Measurements from ENCODE around the gene LNPEP.

The LNPEP gene

DNA sequence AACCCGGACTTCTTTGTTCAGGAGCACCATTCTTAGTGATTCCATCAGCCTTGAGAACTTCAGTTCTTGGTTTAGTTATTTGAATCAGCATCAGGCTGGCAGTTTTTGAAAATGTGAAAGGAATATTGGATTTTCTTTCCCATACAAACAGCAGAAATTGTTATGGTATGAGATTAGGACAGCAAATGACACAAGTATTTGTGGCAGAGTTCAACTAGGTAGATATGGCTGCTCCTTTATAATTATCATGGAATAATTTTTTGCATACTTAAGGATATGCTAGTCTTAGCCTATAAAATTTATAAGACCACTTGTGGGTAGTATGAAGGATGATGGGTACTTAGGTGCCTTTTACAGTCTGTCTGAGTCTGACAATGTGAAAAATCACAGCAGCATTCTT is 34.0 kb upstream of the LNPEP start:
- no peaks in the 10 kb centered on the region for H3K27me3 ChIP-seq (replicated peaks; ENCODE audit: control insufficient read depth, insufficient read depth, low read length)
- H3K4me3 ChIP-seq (replicated peaks; ENCODE audit: low read depth, low read length), result no peak overlapping the region
- peaks cover 6% of the 10 kb centered on the region for H3K36me3 ChIP-seq (ENCODE audit: control insufficient read depth, insufficient read depth, low read length)
- TF ChIP-seq, protein P1, sequence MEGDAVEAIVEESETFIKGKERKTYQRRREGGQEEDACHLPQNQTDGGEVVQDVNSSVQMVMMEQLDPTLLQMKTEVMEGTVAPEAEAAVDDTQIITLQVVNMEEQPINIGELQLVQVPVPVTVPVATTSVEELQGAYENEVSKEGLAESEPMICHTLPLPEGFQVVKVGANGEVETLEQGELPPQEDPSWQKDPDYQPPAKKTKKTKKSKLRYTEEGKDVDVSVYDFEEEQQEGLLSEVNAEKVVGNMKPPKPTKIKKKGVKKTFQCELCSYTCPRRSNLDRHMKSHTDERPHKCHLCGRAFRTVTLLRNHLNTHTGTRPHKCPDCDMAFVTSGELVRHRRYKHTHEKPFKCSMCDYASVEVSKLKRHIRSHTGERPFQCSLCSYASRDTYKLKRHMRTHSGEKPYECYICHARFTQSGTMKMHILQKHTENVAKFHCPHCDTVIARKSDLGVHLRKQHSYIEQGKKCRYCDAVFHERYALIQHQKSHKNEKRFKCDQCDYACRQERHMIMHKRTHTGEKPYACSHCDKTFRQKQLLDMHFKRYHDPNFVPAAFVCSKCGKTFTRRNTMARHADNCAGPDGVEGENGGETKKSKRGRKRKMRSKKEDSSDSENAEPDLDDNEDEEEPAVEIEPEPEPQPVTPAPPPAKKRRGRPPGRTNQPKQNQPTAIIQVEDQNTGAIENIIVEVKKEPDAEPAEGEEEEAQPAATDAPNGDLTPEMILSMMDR (IDR thresholded peaks at IDR 0.05; ENCODE audit: insufficient read depth, low read length, poor library complexity, severe bottlenecking), result no peak
- DNase-seq (ENCODE audit: extremely low read depth, insufficient read length), result no peak

DNA sequence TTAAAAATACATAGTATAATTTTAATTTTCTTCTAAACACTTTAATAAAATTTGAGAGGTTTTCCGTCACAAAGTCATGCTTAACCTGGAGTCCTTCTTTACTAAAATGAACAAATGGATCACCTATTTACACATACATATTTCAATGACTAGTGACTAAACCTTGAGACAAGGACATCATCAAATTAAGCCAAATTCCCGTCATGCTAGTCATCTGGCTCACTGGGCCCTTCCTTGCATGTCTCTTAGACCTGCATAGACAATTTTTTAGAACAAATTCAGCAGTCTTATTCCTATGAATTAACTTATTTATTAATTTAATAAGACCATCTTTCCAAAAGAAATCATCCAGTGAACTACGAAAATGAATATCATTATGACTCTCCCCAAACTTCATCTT is 33.0 kb upstream of the LNPEP start:
- no peak for DNase-seq (ENCODE audit: extremely low read depth, insufficient read length)
- H3K27me3 ChIP-seq (replicated peaks; ENCODE audit: control insufficient read depth, insufficient read depth, low read length), result no peaks in the 10 kb centered on the region
- H3K4me3 ChIP-seq (replicated peaks; ENCODE audit: low read depth, low read length), result no peak overlapping the region
- peaks cover 6% of the 10 kb centered on the region for H3K36me3 ChIP-seq (ENCODE audit: control insufficient read depth, insufficient read depth, low read length)
- TF ChIP-seq, protein P1 (IDR thresholded peaks at IDR 0.05; ENCODE audit: insufficient read depth, low read length, poor library complexity, severe bottlenecking), result no peak

DNA sequence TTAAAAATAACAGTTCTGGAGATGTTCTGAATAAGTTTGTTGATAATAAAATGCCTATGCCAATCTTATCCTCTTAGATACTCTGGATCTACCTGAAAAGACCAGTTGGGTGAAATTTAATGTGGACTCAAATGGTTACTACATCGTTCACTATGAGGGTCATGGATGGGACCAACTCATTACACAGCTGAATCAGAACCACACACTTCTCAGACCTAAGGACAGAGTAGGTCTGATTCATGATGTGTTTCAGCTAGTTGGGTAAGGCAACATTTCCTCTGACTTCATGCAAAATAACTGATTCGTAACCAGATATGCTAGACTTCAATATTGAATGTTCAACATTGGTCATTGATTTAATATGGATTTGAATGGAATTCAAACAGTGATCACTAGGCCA is 32.6 kb upstream of the LNPEP start:
- Histone ChIP-seq H3K4me3 (replicated peaks; ENCODE audit: low read depth, low read length) (no peak overlapping the region), H3K27me3 (replicated peaks; ENCODE audit: control insufficient read depth, insufficient read depth, low read length) (no peaks in the 10 kb centered on the region), H3K36me3 (ENCODE audit: control insufficient read depth, insufficient read depth, low read length) (peaks cover 6% of the 10 kb centered on the region)
- TF ChIP-seq, protein P1 (IDR thresholded peaks at IDR 0.05; ENCODE audit: insufficient read depth, low read length, poor library complexity, severe bottlenecking), result no peak
- no peak for DNase-seq (ENCODE audit: extremely low read depth, insufficient read length)

DNA sequence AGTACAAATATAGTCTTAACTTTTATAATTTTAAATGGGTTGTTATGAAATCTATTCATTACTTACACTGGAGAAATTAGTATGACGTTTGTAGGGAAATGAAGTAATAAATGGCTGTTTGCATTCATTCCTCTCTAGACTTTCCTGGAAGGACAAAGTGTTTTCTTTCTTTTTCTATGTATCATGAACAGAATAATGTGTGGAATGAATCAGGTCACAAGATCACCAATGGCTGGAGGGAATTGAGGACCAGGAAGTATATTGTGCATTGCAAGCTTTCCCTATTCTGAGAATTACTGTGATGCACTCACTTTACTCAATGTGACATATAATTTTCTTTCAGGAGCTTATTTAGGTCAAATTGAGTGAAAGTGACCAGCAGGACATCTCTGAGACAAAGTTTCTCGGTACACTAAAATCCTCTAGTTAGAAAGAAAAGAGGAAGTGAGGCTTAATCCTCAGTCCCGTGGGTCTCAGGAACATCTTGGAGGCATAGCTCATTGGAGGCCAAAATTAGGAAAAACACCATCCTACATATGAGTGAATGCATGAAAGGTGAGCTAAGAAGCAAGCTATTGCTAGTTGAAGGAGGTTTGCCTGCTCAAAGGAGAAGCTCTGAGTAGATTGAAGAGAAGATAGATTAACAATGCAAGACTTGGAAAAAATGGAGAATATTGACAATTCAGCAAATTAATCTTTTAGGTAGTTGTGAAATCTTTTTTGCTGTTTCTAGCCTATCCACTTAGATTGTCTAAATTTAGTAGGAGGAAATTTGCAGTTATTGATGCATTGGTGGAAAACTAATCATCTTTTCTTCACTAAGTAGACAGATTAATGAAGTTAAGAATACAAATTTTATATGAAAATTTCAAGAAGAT is 31.6 kb upstream of the LNPEP start:
- Histone ChIP-seq H3K4me3 (replicated peaks; ENCODE audit: low read depth, low read length) (no peak overlapping the region), H3K36me3 (ENCODE audit: control insufficient read depth, insufficient read depth, low read length) (peaks cover 6% of the 10 kb centered on the region), H3K27me3 (replicated peaks; ENCODE audit: control insufficient read depth, insufficient read depth, low read length) (no peaks in the 10 kb centered on the region)
- DNase-seq (ENCODE audit: extremely low read depth, insufficient read length), result no peak
- TF ChIP-seq, protein P1 (IDR thresholded peaks at IDR 0.05; ENCODE audit: insufficient read depth, low read length, poor library complexity, severe bottlenecking), result no peak

DNA sequence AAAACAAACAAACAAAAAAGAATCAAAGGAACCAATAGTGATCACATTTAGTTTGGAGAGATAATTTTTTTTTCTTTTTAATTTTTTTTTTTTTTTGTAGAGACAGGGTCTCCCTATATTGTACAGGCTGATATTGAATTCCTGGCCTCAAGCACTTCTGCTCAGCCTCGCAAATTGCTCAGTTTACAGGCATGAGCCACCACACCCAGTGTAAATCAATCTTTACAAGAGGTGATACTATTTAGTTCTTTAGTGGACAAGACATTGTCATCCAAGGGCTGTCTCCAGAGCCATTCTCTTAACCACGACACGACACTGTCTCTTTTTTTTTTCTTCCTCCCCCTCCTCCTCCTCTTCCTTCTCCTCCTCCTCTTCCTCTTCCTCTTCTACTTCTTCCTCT is 30.0 kb upstream of the LNPEP start:
- TF ChIP-seq, protein P1 (IDR thresholded peaks at IDR 0.05; ENCODE audit: insufficient read depth, low read length, poor library complexity, severe bottlenecking), result no peak
- DNase-seq (ENCODE audit: extremely low read depth, insufficient read length), result no peak
- Histone ChIP-seq H3K36me3 (ENCODE audit: control insufficient read depth, insufficient read depth, low read length) (peaks cover 8% of the 10 kb centered on the region), H3K4me3 (replicated peaks; ENCODE audit: low read depth, low read length) (no peak overlapping the region), H3K27me3 (replicated peaks; ENCODE audit: control insufficient read depth, insufficient read depth, low read length) (no peaks in the 10 kb centered on the region)
